Panc1 (cell line): ENCODE measurements around the gene ARID1A.

ENCODE experiments used
- POLR2AphosphoS5 ChIP-seq: IDR thresholded peaks from 2 replicates; pipeline ENCODE4 v1.6.1; 2012; ENCODE audit warnings: mild to moderate bottlenecking, low read depth, low read length, moderate library complexity
- SIN3A ChIP-seq: IDR thresholded peaks from 2 replicates; pipeline ENCODE4 v1.6.1; 2012; ENCODE audit warnings: low read depth, mild to moderate bottlenecking, low read length, moderate library complexity, borderline replicate concordance; ENCODE audit not compliant: insufficient read depth
- TCF7L2 ChIP-seq: IDR thresholded peaks from 2 replicates; pipeline ENCODE4 v1.6.1; 2011; ENCODE audit warnings: mild to moderate bottlenecking, low read depth, low read length, inconsistent platforms
- TF ChIP-seq, protein P1 (sequence below): fragments of 450-650 bp; IDR thresholded peaks from 2 replicates; pipeline ENCODE4 v1.5.1; 2017; ENCODE audit warnings: mild to moderate bottlenecking
- TF ChIP-seq, protein P2 (sequence below), 2 experiments: IDR thresholded peaks; 2 replicates each; pipeline ENCODE4 v1.6.1; 2011 to 2012; ENCODE audit warnings: low read depth in 2 of 2, control low read depth in 1 of 2, low read length in 1 of 2, mild to moderate bottlenecking in 1 of 2, moderate library complexity in 1 of 2; ENCODE audit not compliant: insufficient read depth in 1 of 2

GRCh38 chr1:26750428-26750827, 54.6 kb downstream of the ARID1A start:
- TF ChIP-seq, protein P1, sequence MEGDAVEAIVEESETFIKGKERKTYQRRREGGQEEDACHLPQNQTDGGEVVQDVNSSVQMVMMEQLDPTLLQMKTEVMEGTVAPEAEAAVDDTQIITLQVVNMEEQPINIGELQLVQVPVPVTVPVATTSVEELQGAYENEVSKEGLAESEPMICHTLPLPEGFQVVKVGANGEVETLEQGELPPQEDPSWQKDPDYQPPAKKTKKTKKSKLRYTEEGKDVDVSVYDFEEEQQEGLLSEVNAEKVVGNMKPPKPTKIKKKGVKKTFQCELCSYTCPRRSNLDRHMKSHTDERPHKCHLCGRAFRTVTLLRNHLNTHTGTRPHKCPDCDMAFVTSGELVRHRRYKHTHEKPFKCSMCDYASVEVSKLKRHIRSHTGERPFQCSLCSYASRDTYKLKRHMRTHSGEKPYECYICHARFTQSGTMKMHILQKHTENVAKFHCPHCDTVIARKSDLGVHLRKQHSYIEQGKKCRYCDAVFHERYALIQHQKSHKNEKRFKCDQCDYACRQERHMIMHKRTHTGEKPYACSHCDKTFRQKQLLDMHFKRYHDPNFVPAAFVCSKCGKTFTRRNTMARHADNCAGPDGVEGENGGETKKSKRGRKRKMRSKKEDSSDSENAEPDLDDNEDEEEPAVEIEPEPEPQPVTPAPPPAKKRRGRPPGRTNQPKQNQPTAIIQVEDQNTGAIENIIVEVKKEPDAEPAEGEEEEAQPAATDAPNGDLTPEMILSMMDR: no peak; the same call in 1 of the 2 replicates
- TF ChIP-seq, protein P2, sequence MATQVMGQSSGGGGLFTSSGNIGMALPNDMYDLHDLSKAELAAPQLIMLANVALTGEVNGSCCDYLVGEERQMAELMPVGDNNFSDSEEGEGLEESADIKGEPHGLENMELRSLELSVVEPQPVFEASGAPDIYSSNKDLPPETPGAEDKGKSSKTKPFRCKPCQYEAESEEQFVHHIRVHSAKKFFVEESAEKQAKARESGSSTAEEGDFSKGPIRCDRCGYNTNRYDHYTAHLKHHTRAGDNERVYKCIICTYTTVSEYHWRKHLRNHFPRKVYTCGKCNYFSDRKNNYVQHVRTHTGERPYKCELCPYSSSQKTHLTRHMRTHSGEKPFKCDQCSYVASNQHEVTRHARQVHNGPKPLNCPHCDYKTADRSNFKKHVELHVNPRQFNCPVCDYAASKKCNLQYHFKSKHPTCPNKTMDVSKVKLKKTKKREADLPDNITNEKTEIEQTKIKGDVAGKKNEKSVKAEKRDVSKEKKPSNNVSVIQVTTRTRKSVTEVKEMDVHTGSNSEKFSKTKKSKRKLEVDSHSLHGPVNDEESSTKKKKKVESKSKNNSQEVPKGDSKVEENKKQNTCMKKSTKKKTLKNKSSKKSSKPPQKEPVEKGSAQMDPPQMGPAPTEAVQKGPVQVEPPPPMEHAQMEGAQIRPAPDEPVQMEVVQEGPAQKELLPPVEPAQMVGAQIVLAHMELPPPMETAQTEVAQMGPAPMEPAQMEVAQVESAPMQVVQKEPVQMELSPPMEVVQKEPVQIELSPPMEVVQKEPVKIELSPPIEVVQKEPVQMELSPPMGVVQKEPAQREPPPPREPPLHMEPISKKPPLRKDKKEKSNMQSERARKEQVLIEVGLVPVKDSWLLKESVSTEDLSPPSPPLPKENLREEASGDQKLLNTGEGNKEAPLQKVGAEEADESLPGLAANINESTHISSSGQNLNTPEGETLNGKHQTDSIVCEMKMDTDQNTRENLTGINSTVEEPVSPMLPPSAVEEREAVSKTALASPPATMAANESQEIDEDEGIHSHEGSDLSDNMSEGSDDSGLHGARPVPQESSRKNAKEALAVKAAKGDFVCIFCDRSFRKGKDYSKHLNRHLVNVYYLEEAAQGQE (IDR thresholded peaks at IDR 0.05; ENCODE audit: insufficient read depth in 1 of 2, low read depth in 2 of 2, low read length in 1 of 2): no peak
- TF ChIP-seq TCF7L2: no peak
- TF ChIP-seq POLR2AphosphoS5: no peak
- TF ChIP-seq SIN3A: no peak
